OCI-M2 (cell line): Measurements from ENCODE around the gene GBX2.

Source experiments
- DNase-seq: peaks from one replicate; lab custom pipeline; 2025; ENCODE audit not compliant: unreplicated experiment; lab: John Stamatoyannopoulos, UW

Gene GBX2

DNA sequence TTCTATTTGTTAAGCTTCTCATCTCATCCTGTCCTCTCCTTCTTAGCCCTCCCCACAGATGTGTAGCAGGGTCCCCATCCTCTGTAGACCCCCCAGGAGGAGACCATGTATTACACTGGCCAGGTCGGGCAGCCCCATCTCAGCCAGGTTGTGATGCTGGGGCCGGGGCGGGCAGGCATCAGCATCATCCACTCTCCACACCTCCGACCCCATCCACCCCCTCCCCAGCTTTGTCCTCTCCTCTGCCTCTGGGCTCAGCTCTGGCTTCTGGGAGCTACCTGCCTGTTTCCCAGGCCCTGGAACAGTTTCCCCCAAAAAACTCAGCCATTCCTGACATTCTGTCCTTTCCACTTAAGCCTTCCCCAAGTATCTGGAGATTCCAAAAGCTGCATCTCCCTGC lies 49.2 kb downstream of the GBX2 start:
- DNase-seq, result no peak

DNA sequence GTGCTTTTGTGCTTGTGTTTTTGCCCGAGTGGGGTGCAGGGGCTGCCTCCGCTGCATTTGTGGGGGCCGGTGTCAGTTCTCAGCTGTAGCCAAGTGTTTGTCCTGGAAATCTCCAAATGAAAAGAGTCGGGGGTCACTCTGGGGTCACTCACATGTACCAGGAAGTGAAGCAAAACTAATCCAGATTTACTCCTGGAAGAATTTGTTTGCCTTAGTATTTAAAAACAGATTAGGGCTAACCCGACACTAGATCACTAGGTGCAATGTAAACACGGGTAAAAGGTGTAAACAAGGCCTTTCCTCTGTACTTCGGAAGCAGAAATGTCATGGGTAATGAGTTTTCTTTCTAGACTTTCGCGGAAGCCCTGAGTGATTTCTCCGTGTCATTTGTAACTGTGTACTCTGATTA lies 50.3 kb downstream of the GBX2 start:
- DNase-seq, result no peak

DNA sequence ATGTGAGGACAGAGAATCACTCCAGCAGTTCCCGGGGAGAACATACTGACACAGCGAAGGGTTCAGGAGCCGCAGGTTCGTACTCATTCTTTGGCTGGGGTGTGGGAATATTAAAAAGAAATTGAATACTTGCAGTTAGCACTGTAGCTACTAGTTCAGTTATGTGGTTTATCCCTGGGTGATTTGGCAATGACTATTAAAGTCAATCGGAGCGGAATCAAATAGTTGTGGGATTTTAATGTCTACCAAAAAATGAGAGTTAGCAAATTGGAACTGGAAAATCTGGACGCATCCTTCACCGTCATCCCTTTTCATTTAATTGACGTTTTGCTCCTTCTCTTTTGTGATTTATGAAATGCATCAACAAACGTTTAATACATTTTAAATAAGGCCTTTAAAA lies 50.8 kb downstream of the GBX2 start:
- no peak for DNase-seq
